GM19043 (cell line): ENCODE measurements around the gene SMAP1.
A peak's percentile ranks its signal among the peaks of the same experiment; 100 is the strongest.

Experiments
- ATAC-seq: cut with Tn5 transposase; IDR thresholded peaks from one replicate; pipeline ENCODE4 v1.9.1; 2021; ENCODE audit warnings: low read depth; ENCODE audit not compliant: unreplicated experiment

SMAP1 gene

GRCh38 chr6:70884074-70884983 is 216.6 kb downstream of the SMAP1 start:
- ATAC-seq = peak; percentile 81

- no peak for ATAC-seq
Measured at GRCh38 chr6:70886071-70886470, 218.4 kb downstream of the SMAP1 start.

GRCh38 chr6:70886661-70887060 is 219.0 kb downstream of the SMAP1 start:
- ATAC-seq = no peak

- ATAC-seq = no peak
Measured at GRCh38 chr6:70889270-70889669, 221.6 kb downstream of the SMAP1 start.

GRCh38 chr6:70894001-70894400 is 226.3 kb downstream of the SMAP1 start:
- ATAC-seq = no peak

GRCh38 chr6:70900047-70900446 is 232.4 kb downstream of the SMAP1 start:
- no peak for ATAC-seq

- no peak for ATAC-seq
Measured at GRCh38 chr6:70901324-70901723, 233.6 kb downstream of the SMAP1 start.

- no peak for ATAC-seq
Measured at GRCh38 chr6:70903665-70904452, 236.2 kb downstream of the SMAP1 start.

- no peak for ATAC-seq
Measured at GRCh38 chr6:70905742-70906141, 238.1 kb downstream of the SMAP1 start.
